Posterior vena cava (tissue), 2 donors: ENCODE data around the gene SWI5. TPM values are rescaled to one million over a fixed set of nuclear protein-coding genes. Genes with fewer than 3 reads are reported as not detected.

Experiments
- DNase-seq: peaks from one replicate; pipeline ENCODE4 v3.0.0-alpha.2; 2020; ENCODE audit warnings: low spot score
- intact Hi-C, 2 donors: fragments of 100-400 bp; cut with DNase I; formaldehyde crosslinking; loops; one replicate each; pipeline versions ENCODE4 v1.14.1 to v1.14.2; 2022 to 2023
- total RNA-seq, 2 donors: library from RNA; stranded (reverse); fragmentation: NEBNext Ultra II Directional; extraction: Animal tissue kit (Norgen Biotek cat#: 25700); gene quantifications; one replicate each; pipeline ENCODE4 v1.2.1, GENCODE V29; 2021
- donor health status: DM: yes; HTN: yes; CAD: no.
- donor health status: DM: yes; HTN: yes; CAD: no.

SWI5 gene
- total RNA-seq, 2 donors from 2014 or later: 11.5 to 16.7 TPM

DNA sequence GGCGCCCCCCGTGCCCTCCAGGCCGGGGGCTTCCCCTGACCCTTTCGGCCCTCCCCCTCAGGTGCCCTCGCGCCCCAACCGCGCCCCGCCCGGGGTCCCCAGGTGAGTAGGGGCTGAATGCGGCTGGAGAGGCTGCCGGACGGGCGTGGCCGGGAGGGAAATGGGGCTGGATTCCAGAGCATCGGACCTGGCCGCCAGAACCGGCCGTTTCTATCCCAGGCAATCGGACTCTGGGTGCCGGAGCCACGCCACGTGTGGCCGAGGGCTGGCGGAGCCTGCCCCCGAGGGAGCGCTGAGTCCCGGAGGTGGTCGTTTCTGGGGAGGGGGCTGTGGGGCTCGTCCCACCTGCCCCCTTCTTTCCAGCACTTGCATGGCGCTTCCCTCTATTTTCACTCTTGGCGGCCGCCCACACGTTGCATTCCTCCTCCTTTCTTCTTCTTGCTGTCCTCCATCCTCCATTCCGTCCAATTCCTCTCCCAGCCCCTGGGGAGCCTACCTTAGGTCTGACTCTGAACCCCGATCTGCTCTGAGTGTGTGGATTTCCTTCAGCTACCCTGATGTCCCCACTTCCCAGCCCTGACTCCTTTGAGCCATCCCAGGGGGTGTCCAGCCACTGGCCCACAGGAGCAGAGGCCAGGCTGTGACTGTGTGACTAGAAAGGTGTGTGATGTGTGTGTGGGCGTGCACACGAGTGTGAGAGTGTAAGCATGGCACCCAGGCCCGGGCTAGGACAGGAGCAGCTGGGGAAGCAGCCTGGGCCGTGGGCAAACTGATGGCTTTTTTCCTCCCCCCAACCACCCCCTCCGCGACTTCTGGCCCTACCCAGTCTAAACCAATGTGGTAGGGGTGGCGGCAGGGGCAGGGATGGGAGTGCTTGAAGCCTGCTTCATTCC is 25.0 kb upstream of the SWI5 start:
- intact Hi-C loops: no loop called here
- no peak for DNase-seq

DNA sequence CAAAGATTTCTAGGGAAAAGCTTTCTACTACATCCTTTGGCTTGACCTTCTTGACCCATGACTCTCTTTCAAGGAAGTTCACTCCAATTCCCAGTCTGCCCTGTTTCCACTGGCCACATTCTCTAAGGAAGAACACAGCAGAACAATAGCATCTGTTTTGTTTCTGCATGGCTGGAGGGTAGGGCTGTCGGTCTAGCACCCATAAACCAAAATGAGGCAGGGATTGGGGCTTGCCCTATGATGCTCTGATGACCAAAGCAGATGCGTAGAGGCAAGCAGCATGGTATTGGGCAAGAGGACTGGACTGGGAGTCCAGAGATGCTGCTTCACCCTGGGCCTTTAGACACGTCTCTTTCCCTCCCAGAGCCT is 24.4 kb upstream of the SWI5 start:
- intact Hi-C loops: no loop called here
- no peak for DNase-seq

GRCh38 chr9:128252317-128253139 is 23.5 kb upstream of the SWI5 start:
- intact Hi-C loops: no loop called here
- no peak for DNase-seq

GRCh38 chr9:128253140-128253990 is 22.7 kb upstream of the SWI5 start:
- DNase-seq: no peak
- intact Hi-C loops: no loop called here

DNA sequence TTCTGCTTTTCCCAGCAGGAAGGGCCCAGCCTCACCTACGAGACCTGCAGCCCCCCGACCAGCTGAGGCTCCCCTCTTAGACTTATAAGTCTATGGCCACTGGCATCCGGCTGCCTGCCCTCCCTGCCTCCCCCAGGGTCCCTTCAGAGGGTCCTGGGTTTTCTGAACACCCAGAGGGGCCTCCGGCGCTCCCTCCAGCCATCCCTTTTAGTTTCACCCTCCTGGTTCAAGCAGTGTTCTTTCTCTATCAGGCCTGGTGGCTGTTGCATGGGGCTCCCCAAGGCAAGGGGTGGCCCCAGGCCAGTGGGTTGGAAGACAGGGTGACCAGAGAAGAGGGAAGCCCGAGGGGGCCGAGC is 22.1 kb upstream of the SWI5 start:
- DNase-seq: no peak
- intact Hi-C loops: no loop called here

- intact Hi-C loops: no loop called here
- DNase-seq: no peak
Measured at GRCh38 chr9:128254362-128254761, 21.7 kb upstream of the SWI5 start.

DNA sequence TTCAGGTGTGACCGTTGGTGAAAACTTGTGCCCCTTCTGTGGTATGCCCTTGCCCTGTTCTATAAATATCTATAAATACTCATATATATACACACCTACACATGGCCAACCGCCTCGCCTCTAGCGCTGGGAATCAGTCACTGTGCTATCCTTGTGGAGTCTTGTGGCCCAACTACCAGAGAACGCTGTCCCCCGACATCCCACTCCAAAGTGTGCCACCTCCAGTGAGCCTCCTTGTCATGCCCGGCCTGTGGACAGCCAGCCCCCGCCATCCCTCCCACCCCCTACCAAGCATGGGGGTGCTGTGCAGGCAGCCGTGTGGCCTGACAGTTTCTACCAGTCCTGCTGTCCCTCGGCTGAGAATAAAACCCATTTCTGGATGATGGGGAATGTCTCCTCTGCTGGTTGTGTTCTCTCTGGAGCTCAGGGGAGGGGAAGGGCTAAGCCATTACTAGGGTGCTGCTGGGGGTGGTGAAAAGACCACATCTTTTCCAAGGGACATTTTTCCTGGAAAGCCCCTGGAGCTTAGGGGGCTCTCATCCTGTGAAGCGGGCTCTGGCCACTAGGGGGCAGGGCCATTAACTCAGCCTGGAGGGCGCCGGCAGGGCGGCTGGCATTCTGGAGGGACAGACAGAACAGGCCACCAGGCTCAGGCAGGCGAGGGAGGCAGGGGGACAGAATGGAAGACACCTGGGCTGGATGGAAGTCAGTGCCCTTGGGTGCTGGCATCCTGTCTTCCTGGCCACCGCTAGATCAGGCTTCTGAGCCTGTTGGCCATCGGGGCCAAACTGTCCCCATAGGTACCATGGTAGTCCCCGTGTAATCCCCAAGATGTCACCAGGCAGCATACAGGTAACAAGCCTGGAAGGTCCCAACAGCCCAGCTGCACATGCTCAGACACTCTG is 21.0 kb upstream of the SWI5 start:
- no peak for DNase-seq
- intact Hi-C loops: no loop called here

DNA sequence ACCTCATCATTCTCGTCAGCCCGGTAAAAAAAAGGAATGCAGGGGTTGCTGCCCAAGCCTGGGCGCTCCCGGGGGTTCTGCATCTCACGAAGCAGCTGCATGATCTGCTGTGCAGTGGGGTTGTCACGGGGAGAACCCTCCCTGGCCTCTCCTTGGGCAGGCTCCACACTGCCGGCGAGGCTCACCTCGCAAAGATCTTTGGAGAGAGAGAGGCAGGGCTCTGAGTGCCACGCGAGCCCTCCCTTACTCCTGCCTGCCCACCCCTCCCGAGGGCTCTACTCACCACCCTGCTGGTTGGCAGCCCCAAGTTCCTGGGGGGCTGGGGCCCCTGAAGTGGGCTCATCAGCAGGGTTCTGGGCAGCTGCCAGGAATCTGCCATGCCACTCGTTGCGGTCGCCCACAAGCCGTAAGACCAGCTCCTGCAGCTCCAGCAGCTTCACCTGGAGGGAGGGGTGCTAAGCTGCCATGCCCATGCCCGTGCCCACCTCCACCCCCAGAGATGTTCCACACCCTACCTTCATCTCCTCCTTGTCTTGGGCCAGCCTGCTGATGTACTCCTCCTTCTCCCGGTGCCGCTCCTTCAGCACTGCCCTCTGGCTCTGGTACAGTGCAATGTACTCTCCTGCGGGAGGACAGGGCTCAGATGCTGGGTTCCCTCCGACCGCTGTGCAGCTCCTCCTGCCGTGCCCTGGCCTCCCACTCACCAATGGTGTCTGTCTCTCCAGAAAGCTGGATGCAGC is 18.8 kb upstream of the SWI5 start:
- no peak for DNase-seq
- intact Hi-C loops: no loop called here

- intact Hi-C loops: no loop called here
- no peak for DNase-seq
Measured at GRCh38 chr9:128257907-128258306, 18.2 kb upstream of the SWI5 start.

DNA sequence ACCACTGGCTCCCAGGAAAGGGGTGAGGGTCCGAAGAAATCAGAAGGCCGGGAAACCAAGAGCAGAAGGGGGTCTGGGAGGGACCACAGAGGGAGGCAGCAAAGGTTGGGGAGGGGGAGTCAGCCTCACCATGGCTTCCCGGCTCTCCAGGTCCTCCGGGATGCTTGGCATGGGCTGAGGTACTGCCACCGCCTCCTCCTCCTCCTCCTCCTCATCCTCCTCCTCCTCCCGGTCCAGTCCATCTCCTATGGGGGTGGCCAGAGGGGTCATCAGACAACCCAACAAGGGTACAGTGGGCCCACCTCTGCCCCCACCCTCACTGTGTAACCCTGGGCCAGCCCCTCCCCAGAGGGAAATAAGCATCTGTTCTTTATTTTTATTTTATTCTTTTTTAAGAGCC is 17.8 kb upstream of the SWI5 start:
- intact Hi-C loops: no loop called here
- DNase-seq: no peak

DNA sequence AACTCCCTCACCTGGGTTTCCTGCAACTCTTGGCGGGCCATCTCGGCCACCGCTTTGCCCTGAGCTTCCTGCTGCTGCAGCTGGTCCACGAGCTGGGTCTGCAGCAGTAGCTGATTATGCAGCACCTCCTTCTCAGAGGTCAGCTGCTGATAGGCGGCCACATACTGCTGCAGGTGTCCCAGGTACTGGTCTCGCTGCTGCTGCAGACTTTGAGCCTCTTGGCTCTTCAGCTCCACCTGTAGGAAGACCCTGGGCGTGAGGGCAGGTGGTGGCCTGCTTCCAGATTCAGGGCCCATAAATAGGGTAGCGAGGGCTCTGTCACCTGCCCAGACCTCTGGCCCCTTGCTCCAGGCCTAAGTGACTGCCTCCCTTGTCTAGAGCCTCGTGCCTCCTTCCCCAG is 16.9 kb upstream of the SWI5 start:
- DNase-seq: no peak
- intact Hi-C loops: no loop called here

GRCh38 chr9:128260340-128260739 is 15.7 kb upstream of the SWI5 start:
- intact Hi-C loops: no loop called here
- no peak for DNase-seq

DNA sequence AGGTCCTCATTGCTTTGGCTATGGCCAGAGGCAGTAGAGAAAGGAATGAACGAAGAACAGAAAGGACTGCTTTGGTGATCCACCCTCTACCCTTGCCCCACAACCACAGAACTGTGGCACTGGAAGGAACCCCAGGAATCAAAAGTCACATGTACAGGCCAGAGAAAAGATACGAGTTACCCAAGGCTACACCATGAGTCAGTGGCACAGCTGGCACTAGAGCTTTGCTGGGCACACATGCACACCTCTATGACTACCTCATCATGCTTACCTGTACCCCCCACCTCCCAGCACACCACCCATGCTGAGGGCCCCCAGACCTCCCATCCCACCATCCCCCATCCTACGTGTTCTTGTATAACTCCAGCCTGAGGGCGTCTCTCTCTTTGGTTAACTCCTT is 13.4 kb upstream of the SWI5 start:
- intact Hi-C loops: no loop called here

GRCh38 chr9:128265348-128265847 is 10.7 kb upstream of the SWI5 start:
- DNase-seq: no peak
- intact Hi-C loops: no loop called here

More for the DNA sequence above, 13.4 kb upstream of the SWI5 start:
- DNase-seq: no peak

GRCh38 chr9:128266868-128267590 is 9.0 kb upstream of the SWI5 start:
- DNase-seq: no peak
- intact Hi-C loops: no loop called here

DNA sequence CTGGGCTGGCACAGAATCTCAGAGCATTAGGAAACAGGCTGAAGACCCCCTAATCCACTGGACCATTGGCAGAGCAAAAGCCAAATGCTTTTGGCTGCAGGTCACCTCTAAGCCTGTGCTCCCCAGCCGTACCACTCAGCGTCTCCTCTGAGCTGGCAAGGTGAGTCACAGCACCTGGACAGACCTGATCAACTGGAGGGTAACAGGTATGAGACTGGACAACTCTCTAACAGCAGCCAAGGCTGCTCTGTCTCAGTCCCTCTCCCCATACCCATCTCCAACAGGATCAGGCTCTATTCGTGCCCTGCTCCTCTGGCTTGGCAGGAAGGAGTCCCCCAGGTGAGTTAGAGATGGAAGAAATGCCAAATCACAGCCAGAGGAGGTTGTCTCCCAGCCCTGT is 5.0 kb upstream of the SWI5 start:
- DNase-seq: no peak
- intact Hi-C loops: no loop called here

GRCh38 chr9:128271512-128271911 is 4.6 kb upstream of the SWI5 start:
- intact Hi-C loops: no loop called here
- no peak for DNase-seq
